Measurements from ENCODE around the gene BMAL2. TPM values are rescaled to one million over a fixed set of nuclear protein-coding genes. Genes with fewer than 3 reads are reported as not detected.

BMAL2 gene
- total RNA-seq, 1 experiment from 2014 or later = 21.5 TPM

DNA sequence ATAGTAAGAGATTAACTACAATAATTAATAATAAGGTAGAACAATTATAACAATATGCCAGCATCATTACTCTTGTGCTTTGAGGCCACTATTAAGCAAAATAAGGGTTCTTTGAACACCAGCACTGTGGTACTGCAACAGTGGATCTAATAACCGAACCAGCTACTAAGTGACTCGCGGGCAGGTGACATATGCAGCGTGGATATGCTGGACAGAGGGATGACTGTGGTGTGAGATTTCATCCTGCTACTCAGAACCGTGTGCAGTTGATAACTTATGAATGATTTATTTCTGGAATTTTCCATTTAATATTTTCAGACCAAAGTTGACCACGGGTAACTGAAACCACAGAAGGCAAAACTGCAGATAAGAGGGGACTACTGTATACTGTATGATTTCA, 34.4 kb downstream of the BMAL2 start:
- H3K4me2 ChIP-seq (ENCODE audit: low read length) = no peak overlapping the region
- POLR2A ChIA-PET = no interaction called here
- H3K4me1 ChIP-seq (ENCODE audit: control insufficient read depth in 1 of 2, insufficient read depth in 2 of 2, low read length in 2 of 2) = no peaks in the 10 kb centered on the region; a peak in 1 of 4 replicates
- no peak overlapping the region for H3K4me3 ChIP-seq (replicated peaks in 1 of 2; ENCODE audit: low read depth in 1 of 2, low read length in 2 of 2)
- ATAC-seq = no peak
- no peaks in the 10 kb centered on the region for H3K36me3 ChIP-seq (ENCODE audit: control insufficient read depth in 1 of 2, insufficient read depth in 2 of 2, low read length in 2 of 2)
- no peak overlapping the region for H2AFZ ChIP-seq (ENCODE audit: low read depth, low read length, poor library complexity, severe bottlenecking)
- intact Hi-C loops (cut with micrococcal nuclease) = no loop called here
- no peak for DNase-seq (ENCODE audit: low read depth, low spot score)
- TF ChIP-seq YY1 (IDR thresholded peaks at IDR 0.05; ENCODE audit: extremely low read depth, insufficient replicate concordance, low read depth, low read length) (no peak), EGR1 (IDR thresholded peaks at IDR 0.05; ENCODE audit: low read depth) (no peak), SRF (IDR thresholded peaks at IDR 0.05; ENCODE audit: low read depth) (no peak), EZH2phosphoT487 (IDR thresholded peaks at IDR 0.05; ENCODE audit: borderline replicate concordance) (no peak), SIN3A (IDR thresholded peaks at IDR 0.05; ENCODE audit: low read depth) (no peak), SP1 (IDR thresholded peaks at IDR 0.05; ENCODE audit: low read depth) (no peak), FOSL1 (IDR thresholded peaks at IDR 0.05; ENCODE audit: low read depth) (no peak), JUND (IDR thresholded peaks at IDR 0.05) (no peak), EZH2 (IDR thresholded peaks at IDR 0.05) (no peak), ZNF274 (IDR thresholded peaks at IDR 0.05; ENCODE audit: low read depth, low read length) (no peak), TCF7L2 (IDR thresholded peaks at IDR 0.05; ENCODE audit: borderline replicate concordance, extremely low read depth, insufficient read depth, insufficient read length) (no peak), CEBPB (IDR thresholded peaks at IDR 0.05; ENCODE audit: low read depth) (no peak), ELF1 (IDR thresholded peaks at IDR 0.05; ENCODE audit: borderline replicate concordance, low read depth) (no peak), RAD21 (IDR thresholded peaks at IDR 0.05; ENCODE audit: low read depth) (no peak)
- TF ChIP-seq, protein P1, sequence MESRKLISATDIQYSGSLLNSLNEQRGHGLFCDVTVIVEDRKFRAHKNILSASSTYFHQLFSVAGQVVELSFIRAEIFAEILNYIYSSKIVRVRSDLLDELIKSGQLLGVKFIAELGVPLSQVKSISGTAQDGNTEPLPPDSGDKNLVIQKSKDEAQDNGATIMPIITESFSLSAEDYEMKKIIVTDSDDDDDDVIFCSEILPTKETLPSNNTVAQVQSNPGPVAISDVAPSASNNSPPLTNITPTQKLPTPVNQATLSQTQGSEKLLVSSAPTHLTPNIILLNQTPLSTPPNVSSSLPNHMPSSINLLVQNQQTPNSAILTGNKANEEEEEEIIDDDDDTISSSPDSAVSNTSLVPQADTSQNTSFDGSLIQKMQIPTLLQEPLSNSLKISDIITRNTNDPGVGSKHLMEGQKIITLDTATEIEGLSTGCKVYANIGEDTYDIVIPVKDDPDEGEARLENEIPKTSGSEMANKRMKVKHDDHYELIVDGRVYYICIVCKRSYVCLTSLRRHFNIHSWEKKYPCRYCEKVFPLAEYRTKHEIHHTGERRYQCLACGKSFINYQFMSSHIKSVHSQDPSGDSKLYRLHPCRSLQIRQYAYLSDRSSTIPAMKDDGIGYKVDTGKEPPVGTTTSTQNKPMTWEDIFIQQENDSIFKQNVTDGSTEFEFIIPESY (IDR thresholded peaks at IDR 0.05; ENCODE audit: extremely low read depth, insufficient replicate concordance, low read length) = no peak
- TF ChIP-seq, protein P2, sequence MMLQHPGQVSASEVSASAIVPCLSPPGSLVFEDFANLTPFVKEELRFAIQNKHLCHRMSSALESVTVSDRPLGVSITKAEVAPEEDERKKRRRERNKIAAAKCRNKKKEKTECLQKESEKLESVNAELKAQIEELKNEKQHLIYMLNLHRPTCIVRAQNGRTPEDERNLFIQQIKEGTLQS (IDR thresholded peaks at IDR 0.05) = no peak
- TF ChIP-seq, protein P3, sequence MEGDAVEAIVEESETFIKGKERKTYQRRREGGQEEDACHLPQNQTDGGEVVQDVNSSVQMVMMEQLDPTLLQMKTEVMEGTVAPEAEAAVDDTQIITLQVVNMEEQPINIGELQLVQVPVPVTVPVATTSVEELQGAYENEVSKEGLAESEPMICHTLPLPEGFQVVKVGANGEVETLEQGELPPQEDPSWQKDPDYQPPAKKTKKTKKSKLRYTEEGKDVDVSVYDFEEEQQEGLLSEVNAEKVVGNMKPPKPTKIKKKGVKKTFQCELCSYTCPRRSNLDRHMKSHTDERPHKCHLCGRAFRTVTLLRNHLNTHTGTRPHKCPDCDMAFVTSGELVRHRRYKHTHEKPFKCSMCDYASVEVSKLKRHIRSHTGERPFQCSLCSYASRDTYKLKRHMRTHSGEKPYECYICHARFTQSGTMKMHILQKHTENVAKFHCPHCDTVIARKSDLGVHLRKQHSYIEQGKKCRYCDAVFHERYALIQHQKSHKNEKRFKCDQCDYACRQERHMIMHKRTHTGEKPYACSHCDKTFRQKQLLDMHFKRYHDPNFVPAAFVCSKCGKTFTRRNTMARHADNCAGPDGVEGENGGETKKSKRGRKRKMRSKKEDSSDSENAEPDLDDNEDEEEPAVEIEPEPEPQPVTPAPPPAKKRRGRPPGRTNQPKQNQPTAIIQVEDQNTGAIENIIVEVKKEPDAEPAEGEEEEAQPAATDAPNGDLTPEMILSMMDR (IDR thresholded peaks at IDR 0.05 in 2 of 3, conservative IDR thresholded peaks at IDR 0.05 in 1 of 3; ENCODE audit: borderline replicate concordance in 1 of 3, insufficient read depth in 1 of 3, low read depth in 2 of 3, low read length in 2 of 3) = no peak
- TF ChIP-seq, protein P4, sequence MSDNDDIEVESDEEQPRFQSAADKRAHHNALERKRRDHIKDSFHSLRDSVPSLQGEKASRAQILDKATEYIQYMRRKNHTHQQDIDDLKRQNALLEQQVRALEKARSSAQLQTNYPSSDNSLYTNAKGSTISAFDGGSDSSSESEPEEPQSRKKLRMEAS (IDR thresholded peaks at IDR 0.05) = no peak
- H3K79me2 ChIP-seq (ENCODE audit: insufficient read depth, low read length) = no peaks in the 10 kb centered on the region
- BruUV-seq (replicated peaks) = no TSS peak
- no peak overlapping the region for H3K9ac ChIP-seq (ENCODE audit: low read length)
- H3K9me3 ChIP-seq (ENCODE audit: control insufficient read depth in 1 of 2, insufficient read depth in 1 of 2, low read depth in 1 of 2, low read length in 2 of 2) = no peaks in the 10 kb centered on the region
- no peak overlapping the region for H3K27ac ChIP-seq (ENCODE audit: low read depth, low read length)
- RAD21 ChIA-PET (ENCODE audit: low non-redundant PET in 1 of 2, low total read pairs in 2 of 2, uncharacterized antibody in 2 of 2, unreplicated experiment in 2 of 2) = no interaction called here
- H3K27me3 ChIP-seq (ENCODE audit: insufficient read depth, low read length) = no peaks in the 10 kb centered on the region
- CTCF ChIA-PET = no interaction called here
- no peaks in the 10 kb centered on the region for H4K20me1 ChIP-seq (ENCODE audit: insufficient read depth)
- no peaks in the 10 kb centered on the region for H3K9me2 ChIP-seq (ENCODE audit: insufficient read depth)

Measured in HCT116 (cell line).